ENCODE data around the gene KRT1. TPM values are rescaled to one million over a fixed set of nuclear protein-coding genes. Genes with fewer than 3 reads are reported as not detected.

The KRT1 gene
- polyA plus RNA-seq, 1 donor from 2014 or later, result not detected

GRCh38 chr12:52644078-52644415, 36.2 kb downstream of the KRT1 start:
- no peak for TF ChIP-seq EP300 (conservative IDR thresholded peaks at IDR 0.05; ENCODE audit: poor library complexity, severe bottlenecking)
- TF ChIP-seq MXI1 (conservative IDR thresholded peaks at IDR 0.05; ENCODE audit: poor library complexity, severe bottlenecking), result no peak
- no peak for TF ChIP-seq TAF1 (IDR thresholded peaks at IDR 0.05; ENCODE audit: low read depth)
- no peak for TF ChIP-seq REST (IDR thresholded peaks at IDR 0.05; ENCODE audit: borderline replicate concordance)
- TF ChIP-seq SMC3 (conservative IDR thresholded peaks at IDR 0.05; ENCODE audit: poor library complexity), result no peak
- no peaks in the 10 kb centered on the region for H3K79me2 ChIP-seq (replicated peaks; ENCODE audit: insufficient read depth, low read length)

GRCh38 chr12:52643233-52644077, 36.8 kb downstream of the KRT1 start:
- H3K27me3 ChIP-seq (ENCODE audit: insufficient read depth, low read depth, low read length), result no peaks in the 10 kb centered on the region

More at GRCh38 chr12:52644078-52644415, 36.2 kb downstream of the KRT1 start:
- no peaks in the 10 kb centered on the region for H3K36me3 ChIP-seq (ENCODE audit: insufficient read depth, low read length)
- H3K4me3 ChIP-seq (ENCODE audit: low read length), result no peak overlapping the region
- no peak overlapping the region for H3K9ac ChIP-seq (ENCODE audit: low read length)
- no peaks in the 10 kb centered on the region for H3K9me2 ChIP-seq (ENCODE audit: insufficient read depth, low read length)
- no peak overlapping the region for H2AFZ ChIP-seq (ENCODE audit: low read depth, low read length)
- no peak overlapping the region for H3K4me2 ChIP-seq (ENCODE audit: low read length)
- H3F3A ChIP-seq (ENCODE audit: insufficient read depth, low read length, poor library complexity, severe bottlenecking), result no peaks in the 10 kb centered on the region
- no peak overlapping the region for H3K27ac ChIP-seq (ENCODE audit: low read length)
- no peaks in the 10 kb centered on the region for H3K9me3 ChIP-seq (ENCODE audit: low read length)
- H3K27me3 ChIP-seq (ENCODE audit: insufficient read depth, low read depth, low read length), result no peaks in the 10 kb centered on the region
- H4K20me1 ChIP-seq (ENCODE audit: insufficient read depth), result no peaks in the 10 kb centered on the region

More at GRCh38 chr12:52643233-52644077, 36.8 kb downstream of the KRT1 start:
- H3F3A ChIP-seq (ENCODE audit: insufficient read depth, low read length, poor library complexity, severe bottlenecking), result no peaks in the 10 kb centered on the region
- H4K20me1 ChIP-seq (ENCODE audit: insufficient read depth), result no peaks in the 10 kb centered on the region
- H3K4me2 ChIP-seq (ENCODE audit: low read length), result no peak overlapping the region
- no peaks in the 10 kb centered on the region for H3K9me3 ChIP-seq (ENCODE audit: low read length)
- no peak overlapping the region for H3K27ac ChIP-seq (ENCODE audit: low read length)
- no peaks in the 10 kb centered on the region for H3K79me2 ChIP-seq (replicated peaks; ENCODE audit: insufficient read depth, low read length)
- no peak overlapping the region for H2AFZ ChIP-seq (ENCODE audit: low read depth, low read length)
- no peak for TF ChIP-seq MXI1 (conservative IDR thresholded peaks at IDR 0.05; ENCODE audit: poor library complexity, severe bottlenecking)
- no peak for TF ChIP-seq POLR2AphosphoS5 (IDR thresholded peaks at IDR 0.05)
- no peak for TF ChIP-seq EP300 (conservative IDR thresholded peaks at IDR 0.05; ENCODE audit: poor library complexity, severe bottlenecking)
- no peak for TF ChIP-seq CTCF (IDR thresholded peaks at IDR 0.05; ENCODE audit: poor library complexity, severe bottlenecking)
- TF ChIP-seq EZH2 (IDR thresholded peaks at IDR 0.05; ENCODE audit: borderline replicate concordance, insufficient read depth, low read length, poor library complexity, severe bottlenecking), result no peak
- TF ChIP-seq REST (IDR thresholded peaks at IDR 0.05; ENCODE audit: borderline replicate concordance), result no peak
- no peak for TF ChIP-seq TAF1 (IDR thresholded peaks at IDR 0.05; ENCODE audit: low read depth)
- TF ChIP-seq SMC3 (conservative IDR thresholded peaks at IDR 0.05; ENCODE audit: poor library complexity), result no peak
- TF ChIP-seq RAD21 (conservative IDR thresholded peaks at IDR 0.05), result no peak
- H3K4me3 ChIP-seq (ENCODE audit: low read length), result no peak overlapping the region
- no peaks in the 10 kb centered on the region for H3K36me3 ChIP-seq (ENCODE audit: insufficient read depth, low read length)
- no peaks in the 10 kb centered on the region for H3K9me2 ChIP-seq (ENCODE audit: insufficient read depth, low read length)
- no peak overlapping the region for H3K9ac ChIP-seq (ENCODE audit: low read length)

All from neural cell (in vitro differentiated cells).